ENCODE results near the gene ESD.

GRCh38 chr13:46796129-46796514 lies 839 bp downstream of the ESD start:
- TF ChIP-seq, protein P1, sequence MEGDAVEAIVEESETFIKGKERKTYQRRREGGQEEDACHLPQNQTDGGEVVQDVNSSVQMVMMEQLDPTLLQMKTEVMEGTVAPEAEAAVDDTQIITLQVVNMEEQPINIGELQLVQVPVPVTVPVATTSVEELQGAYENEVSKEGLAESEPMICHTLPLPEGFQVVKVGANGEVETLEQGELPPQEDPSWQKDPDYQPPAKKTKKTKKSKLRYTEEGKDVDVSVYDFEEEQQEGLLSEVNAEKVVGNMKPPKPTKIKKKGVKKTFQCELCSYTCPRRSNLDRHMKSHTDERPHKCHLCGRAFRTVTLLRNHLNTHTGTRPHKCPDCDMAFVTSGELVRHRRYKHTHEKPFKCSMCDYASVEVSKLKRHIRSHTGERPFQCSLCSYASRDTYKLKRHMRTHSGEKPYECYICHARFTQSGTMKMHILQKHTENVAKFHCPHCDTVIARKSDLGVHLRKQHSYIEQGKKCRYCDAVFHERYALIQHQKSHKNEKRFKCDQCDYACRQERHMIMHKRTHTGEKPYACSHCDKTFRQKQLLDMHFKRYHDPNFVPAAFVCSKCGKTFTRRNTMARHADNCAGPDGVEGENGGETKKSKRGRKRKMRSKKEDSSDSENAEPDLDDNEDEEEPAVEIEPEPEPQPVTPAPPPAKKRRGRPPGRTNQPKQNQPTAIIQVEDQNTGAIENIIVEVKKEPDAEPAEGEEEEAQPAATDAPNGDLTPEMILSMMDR (IDR thresholded peaks at IDR 0.05), result no peak
- TF ChIP-seq POLR2A (IDR thresholded peaks at IDR 0.05), result no peak

All from adrenal gland (tissue), 5 donors.